NCI-H2171 (cell line): ENCODE results near the gene KRT7.
"Not testable (repeated sequence)": the region's sequence is repeated elsewhere in the genome, so short reads cannot be mapped to it uniquely, and the experiment has no call there.

Experiments used
- DNase-seq: peaks from one replicate; lab custom pipeline; 2025; lab: John Stamatoyannopoulos, UW

KRT7 gene

DNA sequence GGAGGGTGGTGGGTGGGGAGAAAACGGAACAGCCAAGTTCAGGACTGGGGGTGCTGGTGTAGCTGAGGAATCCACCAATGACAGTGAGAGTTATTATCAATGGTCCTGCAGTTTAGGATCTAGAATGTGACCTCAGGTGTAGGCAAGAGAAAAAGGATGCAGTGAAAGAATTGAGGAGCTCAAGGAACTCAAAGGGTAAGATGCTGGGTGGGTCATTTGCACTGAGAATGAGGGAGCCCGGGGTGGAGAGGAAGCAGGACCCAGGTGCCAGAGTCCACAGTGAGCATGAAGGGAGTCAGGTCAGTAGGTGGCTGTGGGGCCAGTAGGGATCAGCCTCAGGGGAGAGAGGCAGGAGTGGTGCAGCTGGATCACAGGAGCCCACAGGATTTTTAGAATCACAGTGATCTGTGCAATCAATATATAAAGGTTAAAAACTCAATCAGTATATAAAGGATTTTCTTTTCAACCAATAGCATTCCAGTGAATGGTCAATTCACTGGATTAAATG, 3.2 kb upstream of the KRT7 start:
- DNase-seq, result no peak

DNA sequence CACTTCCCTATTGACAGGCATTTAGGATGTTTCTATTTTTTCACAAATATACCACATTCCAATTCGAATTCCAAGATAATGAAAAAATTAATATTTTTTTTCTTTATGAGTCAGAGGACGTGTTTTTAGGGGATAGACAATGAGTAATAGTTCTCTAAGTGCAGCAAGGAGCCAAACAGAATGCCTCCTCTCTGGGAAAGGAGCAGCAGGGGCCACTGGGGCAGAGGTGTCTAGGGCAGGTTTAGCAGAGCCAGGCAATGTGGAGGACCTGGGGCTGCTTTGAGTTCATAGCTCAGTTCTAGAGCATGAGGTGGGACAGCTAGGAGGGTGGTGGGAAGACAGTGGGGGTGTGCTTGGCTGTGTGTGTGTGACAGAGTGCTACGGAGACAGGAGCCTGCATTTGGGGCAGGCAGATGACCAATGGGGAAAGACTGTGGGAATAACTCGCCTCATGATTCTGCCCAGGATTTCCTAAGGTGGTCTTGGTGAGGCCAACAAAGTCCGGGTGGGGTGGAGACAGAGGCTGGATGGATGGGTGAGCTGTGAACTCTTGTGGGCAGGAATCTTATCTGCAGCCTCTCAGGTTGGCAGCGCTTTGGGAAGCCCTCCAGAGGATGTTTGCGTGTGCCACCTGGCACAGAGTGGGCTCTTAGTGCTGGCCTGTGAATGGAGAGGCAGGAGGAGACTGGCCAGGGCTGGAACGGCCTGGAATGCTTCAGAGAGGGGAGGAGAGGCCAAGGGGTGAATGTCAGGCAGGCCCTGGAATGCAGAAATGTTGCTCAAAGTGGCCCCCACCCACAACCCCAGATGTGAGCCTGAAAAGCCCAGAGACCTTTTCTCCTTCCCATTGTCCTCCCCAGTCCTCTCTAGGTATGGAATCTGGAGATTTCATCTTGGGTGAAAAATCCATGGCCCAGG, 2.4 kb upstream of the KRT7 start:
- DNase-seq, result no peak

DNA sequence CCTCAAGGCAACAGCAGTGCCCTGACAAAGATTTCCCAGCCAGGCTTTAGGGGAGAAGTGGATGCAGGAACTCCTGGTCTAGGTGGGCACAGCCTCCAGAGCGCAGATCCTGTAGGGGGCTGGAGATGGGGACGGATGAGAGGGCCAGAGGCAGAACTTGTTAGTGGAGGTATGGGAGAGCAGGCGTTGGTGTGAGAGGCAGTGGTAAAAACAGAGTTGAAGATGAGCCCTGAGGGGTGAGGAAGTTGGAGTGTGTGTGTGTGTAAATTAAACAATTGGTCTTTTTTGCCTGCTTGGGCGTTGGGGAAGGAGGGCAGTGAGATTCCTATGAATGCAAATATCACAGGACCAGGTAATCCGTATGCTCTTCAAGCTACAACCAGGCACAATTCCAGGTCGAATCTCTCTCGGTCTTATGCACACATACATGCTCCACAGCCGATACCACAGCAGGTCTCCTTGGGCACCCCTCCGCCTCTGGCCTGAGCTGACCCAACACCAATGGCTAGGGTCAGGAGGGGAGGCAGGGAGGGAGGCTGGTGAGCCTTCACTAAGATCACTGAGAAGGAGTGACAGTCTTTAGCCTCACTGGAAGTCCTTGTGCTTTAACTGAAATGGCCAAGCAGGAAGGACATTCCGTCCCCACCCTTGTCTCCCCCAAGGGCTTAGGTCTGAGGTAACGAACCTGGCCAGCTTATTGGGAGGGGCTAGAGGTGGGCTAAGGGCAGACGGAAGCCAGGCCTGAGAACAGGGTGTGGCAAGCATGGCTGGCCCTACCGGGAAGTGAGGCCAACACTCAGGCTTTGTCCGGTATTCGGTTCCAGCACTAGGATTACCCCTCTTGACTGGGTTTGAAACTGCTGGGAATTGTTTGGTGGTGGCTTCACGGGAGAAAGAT, 1.5 kb upstream of the KRT7 start:
- DNase-seq, result no peak

DNA sequence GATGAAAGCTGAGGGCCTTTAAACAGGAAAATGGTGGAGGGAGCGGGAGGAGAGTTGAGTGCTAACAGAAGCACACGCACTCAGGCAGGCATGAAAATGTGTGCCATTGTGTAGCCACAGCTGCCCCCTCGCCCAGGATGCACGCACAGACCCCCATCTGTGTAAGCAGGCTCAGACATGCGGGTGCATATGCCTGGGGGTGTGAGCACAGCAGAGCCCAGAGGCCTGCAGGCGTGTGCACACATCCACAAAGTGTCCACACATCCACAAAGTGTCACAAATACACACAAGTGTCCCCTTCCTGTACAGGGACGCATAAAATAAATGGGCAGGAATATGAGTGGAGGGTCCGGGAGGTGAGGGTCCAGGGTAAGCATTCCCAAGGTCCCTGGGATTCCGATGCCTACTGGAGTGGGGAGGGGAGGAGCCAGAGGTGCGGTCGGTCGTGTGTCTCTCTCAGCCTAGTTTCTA, 805 bp upstream of the KRT7 start:
- DNase-seq, result no peak

DNA sequence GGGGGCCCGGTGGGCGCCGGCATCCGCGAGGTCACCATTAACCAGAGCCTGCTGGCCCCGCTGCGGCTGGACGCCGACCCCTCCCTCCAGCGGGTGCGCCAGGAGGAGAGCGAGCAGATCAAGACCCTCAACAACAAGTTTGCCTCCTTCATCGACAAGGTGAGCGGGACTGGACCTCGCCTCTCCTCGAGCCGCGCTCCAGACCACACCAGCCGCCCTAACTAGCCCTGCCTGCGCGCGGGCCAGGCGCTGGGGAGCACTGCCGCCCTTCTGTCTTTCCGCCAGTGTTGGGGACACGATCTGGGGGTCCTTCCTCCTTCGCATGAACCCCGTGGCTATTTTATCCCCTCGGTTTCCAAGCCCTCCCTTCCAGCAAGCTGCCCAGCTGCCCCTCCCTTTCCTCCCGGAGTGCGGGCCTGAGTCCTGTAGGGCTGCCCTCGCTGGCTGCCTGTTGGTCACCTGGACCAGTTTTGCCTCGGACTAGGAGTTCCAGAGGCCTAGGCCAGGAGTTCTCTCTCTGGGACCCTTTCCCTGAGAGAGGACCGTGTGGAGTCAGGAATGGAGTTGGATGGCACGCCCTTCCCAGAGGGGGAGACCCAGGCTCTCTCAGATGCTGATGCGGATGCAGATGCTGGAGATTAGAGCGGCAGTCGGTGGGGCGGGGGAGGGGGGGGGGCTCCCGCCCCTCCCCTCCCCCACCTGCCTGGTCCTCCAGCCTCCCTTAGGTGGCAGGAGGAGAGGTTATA, 592 bp downstream of the KRT7 start:
- DNase-seq, result no peak

DNA sequence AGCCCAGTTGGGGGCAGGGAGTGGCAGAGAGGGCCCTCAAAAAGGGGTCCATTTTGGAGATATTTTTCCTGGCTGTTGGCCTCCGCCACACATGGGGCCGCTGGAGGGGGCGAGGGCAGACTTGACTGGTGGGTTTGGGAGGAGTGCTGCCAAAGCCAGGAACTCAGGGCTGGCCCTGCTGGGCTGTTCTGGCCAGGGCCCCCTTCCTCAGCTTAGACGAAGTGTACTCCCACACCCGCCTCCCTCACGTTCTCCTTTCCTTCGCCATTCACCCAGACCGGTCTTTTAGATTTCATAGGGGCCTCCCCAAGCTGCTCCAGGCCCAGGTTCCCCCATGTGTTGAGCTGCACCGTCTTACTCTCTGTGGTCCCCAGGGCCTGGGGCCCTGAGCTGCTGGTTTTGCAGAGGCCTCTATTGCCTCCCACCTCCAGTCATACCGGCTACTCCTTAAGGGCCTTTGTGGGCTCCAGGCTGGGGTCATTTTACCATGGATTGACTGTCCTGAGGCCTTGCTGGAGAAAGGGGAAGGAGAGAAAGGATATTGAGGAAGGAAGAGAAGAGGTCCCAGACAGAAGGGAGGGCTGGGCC, 1.3 kb downstream of the KRT7 start:
- DNase-seq, result no peak

DNA sequence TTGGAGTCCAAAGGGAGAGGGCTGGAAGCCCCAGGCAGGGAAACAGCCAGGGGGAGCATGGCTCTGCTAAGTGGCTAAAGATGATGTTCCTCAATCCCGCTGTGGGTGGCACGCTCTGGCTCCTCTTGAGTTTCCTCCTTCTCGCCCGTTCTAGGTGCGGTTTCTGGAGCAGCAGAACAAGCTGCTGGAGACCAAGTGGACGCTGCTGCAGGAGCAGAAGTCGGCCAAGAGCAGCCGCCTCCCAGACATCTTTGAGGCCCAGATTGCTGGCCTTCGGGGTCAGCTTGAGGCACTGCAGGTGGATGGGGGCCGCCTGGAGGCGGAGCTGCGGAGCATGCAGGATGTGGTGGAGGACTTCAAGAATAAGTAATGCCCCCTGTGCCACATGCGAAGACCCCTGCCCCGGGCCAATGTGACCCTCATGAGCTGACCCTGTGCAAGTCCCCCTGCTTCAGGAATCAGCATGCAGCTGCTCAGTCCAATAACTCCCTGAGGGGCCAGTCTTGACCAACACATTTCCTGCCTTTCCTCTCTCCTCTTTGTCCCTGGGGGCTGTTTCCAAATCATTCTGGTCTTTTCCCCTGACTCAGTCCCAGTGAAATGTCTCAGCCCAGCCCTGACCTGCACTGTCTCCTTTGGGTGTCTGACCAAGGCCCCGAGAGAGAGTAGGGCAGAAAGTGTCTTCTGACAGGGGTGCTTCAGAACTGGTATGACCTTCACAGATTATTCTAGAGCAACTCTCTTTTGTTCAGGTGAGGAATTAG, 2.1 kb downstream of the KRT7 start:
- DNase-seq, result no peak

DNA sequence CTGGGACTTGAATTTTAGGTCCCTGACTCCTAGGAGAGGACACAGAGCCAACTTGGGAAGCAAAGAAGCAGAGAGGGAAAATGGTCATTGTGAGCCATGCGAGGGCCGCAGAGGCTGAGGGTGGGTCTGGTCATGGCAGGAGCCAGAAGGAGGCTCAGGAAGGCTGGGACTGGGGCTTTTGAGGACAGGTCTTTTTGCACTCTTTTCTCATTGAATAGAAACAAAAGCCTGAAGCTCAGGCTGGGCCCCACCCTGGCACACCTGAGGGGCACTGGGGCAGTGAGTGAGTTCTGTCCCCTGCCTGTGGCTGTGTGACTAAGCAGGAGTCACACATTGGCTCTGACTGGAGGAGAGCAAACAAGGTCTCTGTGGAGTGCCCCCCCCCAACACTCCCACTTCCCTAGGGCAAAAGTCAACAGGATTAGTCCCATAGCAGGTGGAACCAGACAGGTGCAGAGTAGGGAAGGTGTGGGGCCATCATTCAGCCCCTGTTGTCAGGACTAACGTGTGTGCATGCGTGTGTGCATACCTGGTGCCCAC, 2.8 kb downstream of the KRT7 start:
- no peak for DNase-seq

DNA sequence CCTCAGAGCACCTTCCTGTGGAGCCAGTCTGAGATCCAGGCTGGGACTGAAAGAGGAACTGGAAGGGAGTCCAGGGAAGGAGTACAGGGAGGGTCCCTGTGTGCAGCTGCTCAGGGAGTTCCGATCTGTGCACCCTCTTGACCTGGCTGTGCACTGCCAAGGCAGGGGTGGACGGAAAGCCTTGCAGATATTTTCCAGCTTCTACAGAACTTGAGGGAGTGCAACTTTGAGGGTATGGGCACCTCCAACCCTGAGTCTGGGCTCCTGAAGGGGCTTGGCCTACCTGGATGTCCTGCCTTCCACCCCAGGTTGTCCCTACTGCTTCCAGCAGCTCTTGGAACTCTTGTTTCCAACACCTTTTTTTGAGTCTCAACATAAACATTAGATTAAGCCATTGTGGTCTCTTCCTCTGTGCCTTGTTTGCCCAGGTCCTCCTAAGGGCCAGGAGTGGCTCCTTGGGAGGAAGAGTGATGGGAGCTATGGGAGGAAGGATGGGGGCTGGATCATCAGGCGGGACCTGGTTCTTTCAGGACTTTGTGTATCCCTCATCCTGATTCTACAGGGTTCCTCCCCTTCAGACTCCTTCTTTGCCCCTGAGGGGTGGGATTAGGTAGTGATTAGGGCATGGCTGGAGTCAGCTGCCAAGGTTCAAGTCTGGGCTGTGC, 3.5 kb downstream of the KRT7 start:
- DNase-seq, result no peak

DNA sequence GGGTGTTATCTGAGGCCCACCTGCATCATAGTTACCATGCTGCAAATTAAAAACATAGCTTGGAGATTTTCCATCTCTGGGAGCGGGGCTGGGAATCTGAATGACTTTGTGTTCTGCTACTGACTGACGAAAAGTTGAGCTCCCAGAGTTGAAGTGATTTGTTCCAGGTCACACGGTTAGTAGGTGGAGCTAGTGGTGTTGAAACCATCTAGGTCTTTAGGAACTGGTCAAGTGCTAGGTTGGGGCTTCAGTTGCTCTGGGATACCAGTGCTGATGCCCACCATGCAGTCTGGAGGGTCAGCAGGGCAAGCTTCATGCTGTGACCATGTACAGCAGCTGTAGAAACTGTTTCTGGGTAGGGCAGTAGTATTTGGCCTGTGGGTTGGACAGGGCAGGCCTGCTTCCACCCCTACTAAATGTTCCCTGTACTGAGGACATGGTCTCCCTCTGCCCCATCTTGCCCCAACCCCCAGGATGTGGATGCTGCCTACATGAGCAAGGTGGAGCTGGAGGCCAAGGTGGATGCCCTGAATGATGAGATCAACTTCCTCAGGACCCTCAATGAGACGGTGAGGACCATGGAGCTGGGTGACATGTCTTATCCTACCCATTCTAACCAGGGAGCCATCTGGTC, 5.3 kb downstream of the KRT7 start:
- DNase-seq, result no peak

DNA sequence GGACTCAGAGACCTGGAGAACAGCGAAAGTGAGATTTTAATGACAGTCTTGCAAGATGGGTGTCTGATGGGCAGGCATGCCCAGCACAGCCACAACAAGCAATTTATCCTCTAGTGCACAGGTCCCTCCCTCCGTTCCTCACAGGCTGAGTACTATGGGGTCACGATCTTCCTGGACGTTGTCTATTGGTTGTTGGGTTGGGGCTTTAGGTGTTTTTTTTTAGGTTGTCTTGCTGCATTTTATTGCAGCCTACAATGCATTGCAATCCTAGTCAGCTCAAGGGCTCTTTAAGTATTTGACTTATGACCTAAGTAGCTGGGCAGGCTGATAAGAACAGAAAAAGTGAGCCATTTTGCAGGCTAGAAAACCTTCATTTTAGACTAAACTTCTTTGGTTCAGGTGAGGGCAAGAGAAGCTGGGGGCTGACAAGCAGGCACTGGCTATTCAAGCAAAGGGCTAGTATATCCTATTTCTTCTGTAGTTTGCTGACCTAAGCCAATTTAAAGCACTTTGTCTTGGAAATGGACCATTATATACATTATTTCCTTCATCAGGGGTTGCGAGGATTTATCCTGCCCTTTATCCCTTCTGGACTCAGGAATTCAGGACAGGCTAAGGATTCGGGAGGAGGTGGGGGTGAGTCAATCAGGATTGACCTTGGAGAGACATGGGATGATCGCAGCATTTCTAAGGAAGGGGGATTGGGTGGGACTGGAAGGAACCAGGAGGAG, 6.0 kb downstream of the KRT7 start:
- DNase-seq, result no peak

DNA sequence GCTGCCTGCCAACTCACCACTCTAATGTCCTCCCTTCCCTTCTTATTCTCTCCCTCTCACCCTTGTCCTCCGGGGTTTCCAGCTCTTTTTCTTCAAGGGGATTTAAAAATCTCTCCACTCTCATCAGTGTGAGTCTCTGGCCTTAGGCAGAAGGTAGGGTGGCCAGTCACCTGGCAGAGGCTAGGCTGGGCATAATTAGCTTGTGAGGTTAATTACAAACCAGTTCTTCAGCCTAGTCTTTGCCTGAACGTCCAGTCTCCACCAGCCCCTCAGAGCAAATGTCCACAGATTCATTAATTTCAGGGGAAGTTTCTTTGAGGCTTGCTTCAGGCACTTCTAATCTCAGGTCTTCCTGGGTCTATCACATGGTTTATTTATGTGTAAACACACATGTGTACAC, 6.7 kb downstream of the KRT7 start:
- no peak for DNase-seq

DNA sequence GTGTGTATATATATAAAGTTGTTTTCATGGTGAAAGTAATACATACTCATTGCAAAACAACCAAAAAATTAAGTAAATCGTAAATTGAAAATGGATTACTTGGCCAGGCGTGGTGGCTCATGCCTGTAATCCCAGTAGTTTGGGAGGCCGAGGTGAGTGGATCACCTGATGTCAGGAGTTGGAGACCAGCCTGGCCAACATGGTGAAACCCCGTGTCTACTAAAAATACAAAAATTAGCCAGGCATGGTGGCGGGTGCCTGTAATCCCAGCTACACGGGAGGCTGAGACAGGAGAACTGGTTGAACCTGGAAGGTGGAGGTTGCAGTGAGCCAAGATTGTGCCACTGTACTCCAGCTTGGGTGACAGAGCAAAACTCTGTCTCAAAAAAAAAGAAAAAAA, 7.2 kb downstream of the KRT7 start:
- not testable (repeated sequence) for DNase-seq

DNA sequence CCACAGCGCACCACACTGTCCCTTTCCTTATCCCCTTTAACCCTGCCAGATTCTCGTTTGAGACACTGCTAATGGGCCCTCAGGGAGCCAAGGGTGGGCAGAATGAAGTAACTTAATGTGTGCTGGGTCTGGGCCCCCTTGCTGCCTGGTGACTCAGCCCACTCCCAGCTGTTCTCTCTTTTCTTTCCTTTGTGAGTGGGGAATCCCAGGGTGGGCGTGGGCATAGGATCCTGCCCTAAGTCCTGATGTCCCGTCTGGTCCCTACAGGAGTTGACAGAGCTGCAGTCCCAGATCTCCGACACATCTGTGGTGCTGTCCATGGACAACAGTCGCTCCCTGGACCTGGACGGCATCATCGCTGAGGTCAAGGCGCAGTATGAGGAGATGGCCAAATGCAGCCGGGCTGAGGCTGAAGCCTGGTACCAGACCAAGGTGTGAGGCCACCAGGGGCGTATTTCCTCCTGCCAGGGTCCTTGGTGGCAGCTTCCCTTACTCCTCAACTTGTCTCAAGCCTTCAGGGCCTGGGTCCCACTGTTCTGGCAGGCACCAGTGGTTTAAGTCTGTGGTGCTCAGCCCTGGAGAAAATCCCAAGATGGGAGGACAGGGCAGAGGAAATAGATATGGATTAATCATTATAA, 8.3 kb downstream of the KRT7 start:
- DNase-seq, result peak; percentile 18

DNA sequence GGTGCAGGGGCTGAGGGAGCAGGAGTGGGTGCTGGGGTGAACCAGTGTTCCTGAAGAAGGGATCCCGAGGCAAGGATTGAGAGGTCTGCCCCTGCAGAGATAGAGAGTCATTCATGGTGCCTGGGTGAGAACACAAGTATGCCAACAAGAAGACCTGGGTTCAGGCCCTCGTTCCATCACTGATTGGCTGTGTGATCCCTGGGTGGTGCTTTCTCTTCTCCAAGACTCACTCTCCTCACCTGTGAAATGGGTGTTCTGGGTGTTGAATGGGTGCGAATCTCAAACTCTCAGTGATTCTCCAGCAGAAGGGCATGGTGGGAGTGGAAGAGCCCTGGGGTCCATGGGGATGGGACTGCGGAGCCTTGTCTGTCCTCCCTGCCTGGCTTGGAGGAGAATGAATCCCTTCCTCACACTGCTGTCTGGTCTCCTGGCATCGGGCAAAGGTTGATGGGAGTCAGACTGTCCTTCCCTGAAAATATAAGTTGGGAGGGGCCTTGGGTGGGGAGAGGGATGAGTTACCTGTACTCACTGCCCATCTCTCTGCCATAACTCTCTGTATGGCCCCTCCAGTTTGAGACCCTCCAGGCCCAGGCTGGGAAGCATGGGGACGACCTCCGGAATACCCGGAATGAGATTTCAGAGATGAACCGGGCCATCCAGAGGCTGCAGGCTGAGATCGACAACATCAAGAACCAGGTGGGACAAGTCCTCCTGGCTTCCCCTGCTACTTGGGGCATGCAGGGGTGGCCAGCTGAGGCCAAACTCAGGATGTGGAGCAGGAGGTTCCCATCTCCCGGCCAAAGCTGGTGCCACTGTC, 9.6 kb downstream of the KRT7 start:
- no peak for DNase-seq

DNA sequence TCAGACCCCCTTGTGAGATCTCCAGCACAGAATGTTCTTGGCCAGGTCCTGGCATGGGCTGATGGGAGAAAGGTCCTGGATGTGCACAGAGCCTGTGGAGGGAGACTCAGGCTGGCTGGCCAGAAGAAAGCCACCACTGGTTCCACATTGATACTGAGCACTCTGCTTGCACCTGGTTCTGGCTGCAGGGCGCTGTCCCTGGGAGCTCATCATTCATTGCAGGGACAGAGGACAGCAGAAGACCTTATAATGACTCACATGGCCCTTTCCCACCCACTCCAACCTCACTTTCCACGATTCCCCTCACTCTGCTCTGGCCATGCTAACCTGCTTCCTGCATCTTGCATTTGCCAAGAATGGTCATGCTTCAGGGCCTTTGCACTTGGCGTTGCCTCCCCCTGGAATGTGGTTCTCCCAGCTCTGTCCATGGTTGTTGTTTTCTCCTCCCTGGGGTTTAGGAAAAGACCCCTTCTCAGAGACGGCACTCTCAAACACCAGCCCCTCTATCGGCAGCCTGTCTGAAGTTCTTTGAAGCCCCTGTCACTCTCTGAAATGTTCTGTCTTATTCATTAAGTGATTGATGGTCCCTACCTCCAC, 10.3 kb downstream of the KRT7 start:
- DNase-seq, result no peak
